Hippocampal formation (tissue), 2 donors: ENCODE measurements around the gene COX19.
"Not testable (repeated sequence)": the region's sequence is repeated elsewhere in the genome, so short reads cannot be mapped to it uniquely, and the experiment has no call there.

Experiments used
- DNase-seq, 2 donors: peaks; one replicate each; lab custom pipeline; 2025; lab: John Stamatoyannopoulos, UW

Gene COX19

DNA sequence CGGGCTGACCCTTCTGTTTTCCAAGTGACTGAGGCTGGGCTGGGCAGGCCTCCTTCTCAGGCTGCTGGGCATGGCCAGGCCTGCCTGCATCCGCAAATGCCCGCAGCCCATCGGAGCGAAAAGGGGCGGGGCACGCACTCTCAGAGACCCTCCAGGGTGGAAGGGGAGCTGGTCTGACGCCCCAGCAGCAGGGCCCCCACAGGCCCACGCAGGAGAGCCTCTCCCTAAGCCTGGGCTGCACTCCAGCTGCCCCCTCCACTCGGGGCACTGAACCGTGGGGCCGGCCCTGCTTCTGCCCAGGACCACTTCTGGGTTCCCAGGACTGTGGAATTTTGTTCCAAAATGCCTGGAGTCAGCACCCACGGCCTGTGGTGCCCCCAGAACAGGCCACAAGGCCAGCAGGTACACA, 30.2 kb downstream of the COX19 start:
- DNase-seq: no peak

DNA sequence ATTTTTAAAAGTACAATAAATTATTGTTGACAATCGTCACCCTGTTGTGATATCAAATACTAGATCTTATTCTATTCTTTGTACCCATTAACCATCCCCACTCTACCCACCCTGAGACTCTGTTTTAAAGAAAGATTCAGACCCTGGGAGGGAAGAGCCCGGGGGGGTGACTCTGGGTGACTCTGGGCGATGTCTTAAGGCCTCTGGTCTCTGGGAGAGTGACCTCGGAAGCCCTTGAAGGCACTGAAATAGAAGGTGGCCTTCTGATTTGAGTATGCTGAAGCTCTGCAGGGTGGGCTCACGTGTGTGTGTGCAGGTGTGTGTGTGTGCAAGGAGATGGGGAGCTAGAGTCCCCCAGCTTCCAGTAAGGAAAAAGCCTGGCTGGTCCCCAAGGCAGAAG, 30.6 kb downstream of the COX19 start:
- DNase-seq: no peak

DNA sequence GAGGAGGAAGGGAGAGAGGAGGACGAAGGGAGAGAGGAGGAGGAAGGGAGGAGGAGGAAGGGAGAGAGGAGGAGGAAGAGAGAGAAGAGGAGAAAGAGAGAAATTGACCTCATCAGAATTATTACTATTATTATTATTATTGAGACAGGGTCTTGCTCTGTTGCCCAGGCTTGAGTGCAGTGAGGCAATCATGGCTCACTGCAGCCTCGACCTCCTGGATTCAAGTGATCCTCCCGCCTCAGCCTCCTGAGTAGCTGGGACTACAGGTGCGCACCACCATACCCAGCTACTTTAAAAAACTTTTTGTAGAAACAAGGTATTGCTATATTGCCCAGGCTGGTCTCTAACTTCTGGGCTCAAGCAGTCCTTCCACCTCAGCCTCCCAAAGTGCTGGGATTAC, 31.6 kb downstream of the COX19 start:
- not testable (repeated sequence) for DNase-seq

- DNase-seq: no peak
Measured at GRCh38 chr7:940599-941408, 34.5 kb downstream of the COX19 start.

DNA sequence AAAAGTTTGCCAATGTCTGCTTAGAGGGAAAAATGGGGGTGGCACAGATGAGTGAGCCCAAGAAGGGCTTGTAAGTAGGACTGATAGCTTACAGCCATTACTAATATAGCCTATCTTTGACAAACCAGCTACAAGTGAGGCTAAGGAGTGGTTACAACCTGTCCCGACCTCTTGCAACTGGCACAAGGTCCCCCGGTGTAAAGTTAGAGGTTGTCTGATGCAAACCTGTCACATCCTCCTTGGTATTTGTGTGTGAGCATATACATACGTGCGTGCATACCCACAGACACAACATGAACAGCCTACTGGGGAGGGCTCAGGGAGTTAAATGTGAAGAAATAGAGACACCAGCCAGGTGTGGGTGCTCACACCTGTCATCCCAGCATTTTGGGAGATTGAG, 35.5 kb downstream of the COX19 start:
- DNase-seq: no peak

DNA sequence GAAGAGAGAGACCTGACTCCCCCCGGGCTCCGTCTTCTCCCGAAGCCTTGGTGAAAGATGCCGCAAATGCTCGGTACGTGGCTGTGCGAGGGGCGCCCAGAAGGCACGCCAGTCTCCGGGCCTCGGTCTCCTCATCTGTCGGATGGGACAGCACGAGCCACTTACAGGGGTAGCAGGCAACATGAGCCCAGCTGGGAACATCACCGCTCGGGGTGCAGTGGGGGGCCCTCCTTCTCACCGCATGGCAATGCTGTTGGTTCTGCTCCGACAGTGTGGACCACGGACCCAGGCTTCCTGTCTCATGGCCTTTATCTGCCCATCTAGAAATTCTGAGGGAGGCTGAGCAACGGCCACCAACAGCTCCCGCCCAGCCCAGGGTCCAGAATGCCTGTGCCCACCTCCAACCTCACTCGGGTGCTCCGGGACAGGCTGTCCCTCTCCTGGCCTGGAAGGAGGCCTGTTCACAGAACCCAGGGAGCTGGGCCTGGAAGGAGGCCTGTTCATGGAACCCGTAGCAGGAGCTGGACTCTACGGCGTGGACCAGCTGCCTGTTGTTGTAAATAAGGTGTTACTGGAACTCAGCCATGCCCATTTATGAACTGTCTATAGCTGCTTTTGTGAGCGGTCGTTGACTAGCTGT, 36.7 kb downstream of the COX19 start:
- no peak for DNase-seq

GRCh38 chr7:937856-938484, 37.4 kb downstream of the COX19 start:
- no peak for DNase-seq

DNA sequence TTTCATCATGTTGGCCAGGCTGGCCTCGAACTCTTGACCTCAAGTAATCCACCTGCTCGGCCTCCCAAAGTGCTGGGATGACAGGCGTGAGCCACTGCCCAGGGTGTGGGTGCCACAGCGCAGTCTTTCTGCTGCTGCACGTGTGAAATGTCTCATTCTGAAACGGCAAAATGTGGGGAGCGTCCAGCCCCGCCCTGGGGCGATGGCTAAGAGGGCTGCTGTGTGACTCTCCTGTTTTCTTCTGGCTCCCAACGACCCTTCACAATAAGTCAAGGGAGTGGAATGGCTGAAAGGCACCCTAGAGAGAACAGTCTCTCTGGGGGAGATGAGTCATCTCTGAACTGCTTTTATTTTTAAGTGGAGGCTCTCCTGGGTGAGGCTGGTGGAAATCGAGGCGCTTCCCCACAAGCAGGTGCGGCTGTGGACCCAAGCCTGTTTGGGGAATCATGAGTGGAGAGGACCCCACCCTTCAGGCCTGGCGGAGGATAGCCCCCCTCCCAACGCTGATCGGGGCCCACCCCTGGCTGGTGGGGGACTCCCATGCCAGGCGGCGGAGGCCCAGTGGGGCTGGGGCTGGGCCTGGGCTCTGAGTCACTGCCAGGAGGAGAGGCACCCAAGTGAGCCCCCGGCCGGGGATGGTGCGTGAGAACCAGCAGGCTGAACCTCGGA, 38.8 kb downstream of the COX19 start:
- no peak for DNase-seq

DNA sequence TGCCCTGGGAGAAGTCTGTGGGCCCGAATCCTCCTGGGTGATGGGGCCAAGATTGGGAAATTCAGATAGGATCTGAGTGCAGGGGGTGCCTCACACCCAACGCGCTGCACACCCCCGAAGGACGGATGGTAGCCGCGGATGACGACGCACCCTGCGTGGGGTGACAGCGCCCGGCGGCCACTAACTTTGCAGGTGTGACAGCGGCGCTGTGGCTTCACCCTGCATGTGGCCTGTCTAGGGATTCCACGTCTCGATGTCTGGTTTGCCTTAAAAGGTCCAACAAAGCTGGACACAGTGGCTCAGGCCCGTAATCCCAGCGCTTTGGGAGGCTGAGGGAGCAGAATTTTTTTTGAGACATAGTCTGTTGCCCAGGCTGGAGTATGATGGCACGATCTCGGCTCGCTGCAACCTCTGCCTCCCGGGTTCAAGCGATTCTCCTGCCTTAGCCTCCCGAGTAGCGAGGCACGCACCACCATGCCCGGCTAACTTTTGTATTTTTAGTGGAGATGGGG, 39.4 kb downstream of the COX19 start:
- DNase-seq: no peak

GRCh38 chr7:935164-935873, 40.0 kb downstream of the COX19 start:
- DNase-seq: no peak

GRCh38 chr7:934469-935163, 40.7 kb downstream of the COX19 start:
- DNase-seq: no peak

GRCh38 chr7:932651-932975, 42.7 kb downstream of the COX19 start:
- DNase-seq: no peak

DNA sequence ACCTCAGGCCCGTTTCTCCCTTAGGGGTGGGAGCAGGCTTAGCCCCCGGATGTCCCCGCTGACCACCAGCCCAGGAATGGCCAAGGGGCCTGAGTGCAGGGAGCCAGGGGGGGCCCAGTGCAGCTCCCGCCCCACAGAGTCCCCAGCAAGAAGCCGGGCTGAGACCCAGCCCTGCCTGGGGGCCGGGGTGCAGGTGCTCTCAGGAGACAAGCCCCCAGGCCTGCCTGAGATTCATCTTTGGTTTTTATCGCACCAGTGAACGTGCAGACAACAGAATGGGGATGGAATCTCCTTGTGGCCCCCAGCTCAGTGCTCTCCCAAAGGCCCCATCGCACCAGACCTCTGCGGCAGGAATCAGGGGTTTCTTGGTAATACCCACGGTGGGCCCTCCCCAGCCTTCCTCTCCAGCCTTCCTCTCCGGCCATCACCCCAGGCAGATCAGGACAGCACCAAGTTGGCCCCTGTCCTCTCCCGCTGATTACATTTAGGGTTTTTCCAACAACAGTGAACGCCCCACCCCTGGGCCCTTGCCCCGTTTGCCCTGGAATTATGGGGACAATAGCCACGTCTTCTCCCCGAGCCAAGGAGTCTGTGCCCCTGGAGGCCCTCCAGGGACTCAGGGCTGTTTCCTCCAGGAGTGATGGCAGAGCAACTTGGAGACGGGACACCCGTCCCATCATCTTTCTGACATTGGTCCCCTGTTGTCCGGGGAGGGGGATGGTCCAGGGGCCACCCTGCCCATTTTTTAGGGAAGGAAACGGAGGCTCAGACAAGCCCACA, 43.3 kb downstream of the COX19 start:
- DNase-seq: no peak

DNA sequence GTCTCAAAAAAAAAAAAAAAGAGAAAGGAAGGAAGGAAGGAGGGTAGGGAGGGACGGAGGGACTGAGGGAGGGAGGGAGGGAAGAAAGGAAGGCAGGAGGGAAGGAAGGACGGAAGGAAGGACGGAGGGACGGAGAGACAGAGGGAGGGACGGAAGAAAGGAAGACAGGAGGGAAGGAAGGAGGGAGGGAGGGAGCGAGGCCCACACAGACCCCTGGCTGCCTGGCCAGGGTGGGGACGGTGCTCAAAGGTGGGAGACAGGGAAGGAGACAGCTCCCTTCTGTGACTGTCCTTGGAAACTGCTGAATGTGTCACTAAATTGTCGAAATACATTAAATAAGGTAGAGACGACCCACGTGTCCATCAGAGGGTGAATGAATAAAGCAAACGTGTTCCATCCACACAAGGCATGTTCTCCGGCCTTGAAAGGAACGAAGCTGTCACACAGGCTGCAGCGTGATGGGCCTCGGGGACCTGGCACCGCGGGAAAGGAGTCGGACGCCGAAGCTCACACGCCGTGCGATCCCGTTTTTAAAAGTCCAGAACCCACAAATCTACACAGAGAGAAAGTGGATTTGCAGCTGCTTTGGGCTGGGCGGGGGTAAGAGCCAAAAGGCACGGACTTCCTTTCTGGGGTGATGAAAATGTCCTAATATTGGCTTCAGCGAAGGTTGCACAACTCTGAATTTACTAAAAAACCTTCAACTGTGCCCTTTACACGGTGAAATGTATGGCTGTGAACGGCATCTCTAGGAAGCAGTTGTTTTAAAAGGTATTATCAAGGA, 44.2 kb downstream of the COX19 start:
- no peak for DNase-seq

- peak; percentile 60 to 65 for DNase-seq
Measured at GRCh38 chr7:929311-929711, 46.0 kb downstream of the COX19 start.

DNA sequence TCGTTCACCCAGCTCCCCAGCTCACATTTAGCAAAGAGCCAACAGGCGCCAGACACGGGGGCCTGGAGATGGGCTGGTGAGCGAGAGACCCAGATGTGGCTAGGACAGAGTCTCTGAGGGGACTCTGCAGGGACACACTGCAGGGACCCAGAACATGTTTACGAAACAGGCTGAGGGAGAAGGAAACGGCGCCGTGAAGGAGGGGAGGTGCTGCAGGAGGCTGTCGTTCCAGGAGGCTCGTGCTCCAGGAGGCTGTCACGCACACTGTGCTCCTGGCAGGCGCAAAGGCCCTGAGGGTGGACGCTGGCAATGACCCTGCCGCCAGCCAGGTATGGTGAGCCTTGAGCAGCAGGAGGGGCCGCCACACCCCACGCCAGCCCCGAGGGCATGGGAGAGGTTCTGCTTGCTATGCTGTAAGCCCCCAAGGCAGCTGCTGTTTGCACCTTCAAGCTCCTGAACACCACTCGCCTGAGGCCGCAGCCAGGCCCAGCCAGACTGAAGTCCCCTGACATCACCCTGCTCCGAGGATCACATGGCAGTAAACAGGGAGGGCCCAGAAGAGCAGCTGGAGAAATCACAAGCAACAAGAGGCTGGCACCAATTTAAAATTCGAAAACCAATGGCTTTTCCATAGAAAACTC, 48.2 kb downstream of the COX19 start:
- DNase-seq: peak; percentile 74 to 78

- peak; percentile 29 to 58 for DNase-seq
Measured at GRCh38 chr7:926061-927030, 49.0 kb downstream of the COX19 start.

DNA sequence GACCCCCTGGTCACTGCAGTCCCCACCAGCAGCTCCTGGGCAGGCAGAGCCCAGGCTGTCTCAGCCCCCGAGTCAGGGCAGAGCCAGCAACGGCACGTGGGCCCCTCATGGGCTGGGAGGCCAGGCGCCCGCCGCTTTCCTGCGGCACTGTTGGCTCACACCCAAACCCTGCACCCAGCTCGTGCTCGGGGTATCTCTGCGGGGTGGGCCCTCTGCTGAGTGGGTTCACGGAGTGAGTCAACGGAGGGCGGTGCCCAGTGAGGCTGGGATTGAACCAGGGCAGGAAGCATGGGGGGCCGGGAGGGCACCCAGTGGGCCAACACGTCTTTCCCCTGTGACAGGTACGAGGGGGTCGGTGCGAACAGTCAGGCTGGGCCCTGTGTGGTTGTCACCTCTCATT, 49.7 kb downstream of the COX19 start:
- DNase-seq: no peak
